A204.1 (cell line): ENCODE data around the gene SFMBT1.

Experiments
- FAIRE-seq: peaks from 2 replicates; lab custom pipeline; 2012; peaks lifted over from hg19 to GRCh38; lab: Jason Lieb, UNC

Gene SFMBT1, protein sequence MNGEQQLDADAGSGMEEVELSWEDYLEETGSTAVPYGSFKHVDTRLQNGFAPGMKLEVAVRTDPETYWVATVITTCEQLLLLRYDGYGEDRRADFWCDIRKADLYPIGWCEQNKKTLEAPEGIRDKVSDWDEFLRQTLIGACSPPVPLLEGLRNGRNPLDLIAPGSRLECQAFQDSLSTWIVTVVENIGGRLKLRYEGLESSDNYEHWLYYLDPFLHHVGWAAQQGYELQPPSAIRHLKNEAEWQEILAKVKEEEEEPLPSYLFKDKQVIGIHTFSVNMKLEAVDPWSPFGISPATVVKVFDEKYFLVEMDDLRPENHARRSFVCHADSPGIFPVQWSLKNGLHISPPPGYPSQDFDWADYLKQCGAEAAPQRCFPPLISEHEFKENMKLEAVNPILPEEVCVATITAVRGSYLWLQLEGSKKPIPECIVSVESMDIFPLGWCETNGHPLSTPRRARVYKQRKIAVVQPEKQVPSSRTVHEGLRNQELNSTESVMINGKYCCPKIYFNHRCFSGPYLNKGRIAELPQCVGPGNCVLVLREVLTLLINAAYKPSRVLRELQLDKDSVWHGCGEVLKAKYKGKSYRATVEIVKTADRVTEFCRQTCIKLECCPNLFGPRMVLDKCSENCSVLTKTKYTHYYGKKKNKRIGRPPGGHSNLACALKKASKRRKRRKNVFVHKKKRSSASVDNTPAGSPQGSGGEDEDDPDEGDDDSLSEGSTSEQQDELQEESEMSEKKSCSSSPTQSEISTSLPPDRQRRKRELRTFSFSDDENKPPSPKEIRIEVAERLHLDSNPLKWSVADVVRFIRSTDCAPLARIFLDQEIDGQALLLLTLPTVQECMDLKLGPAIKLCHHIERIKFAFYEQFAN

GRCh38 chr3:53045518-53046170 lies at the start of gene SFMBT1:
Gene SFMBT1, minus strand, starts transcription at chr3:53046073. Its CDS starts 76,945 bp downstream, at chr3:52969128.
- no peak for FAIRE-seq

DNA sequence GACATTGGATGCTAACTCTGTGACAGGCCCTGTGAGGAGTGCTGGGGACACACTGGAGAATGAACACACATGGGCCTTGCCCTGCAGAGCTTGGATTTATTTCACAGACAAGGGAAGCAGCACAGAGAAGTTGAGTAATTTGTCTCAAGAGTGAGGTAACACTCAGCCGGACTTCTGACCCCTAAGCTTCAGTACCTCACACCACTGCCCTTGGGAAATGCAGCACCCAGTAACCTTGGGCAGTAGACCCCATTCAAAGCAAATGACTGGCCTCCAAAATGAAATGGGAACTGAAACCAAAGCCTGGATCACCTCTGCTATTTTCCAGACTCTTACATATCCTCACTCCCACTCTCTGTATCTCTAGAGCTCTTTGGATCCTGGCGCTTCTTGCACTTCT lies 47.1 kb upstream of the SFMBT1 start:
- no peak for FAIRE-seq

DNA sequence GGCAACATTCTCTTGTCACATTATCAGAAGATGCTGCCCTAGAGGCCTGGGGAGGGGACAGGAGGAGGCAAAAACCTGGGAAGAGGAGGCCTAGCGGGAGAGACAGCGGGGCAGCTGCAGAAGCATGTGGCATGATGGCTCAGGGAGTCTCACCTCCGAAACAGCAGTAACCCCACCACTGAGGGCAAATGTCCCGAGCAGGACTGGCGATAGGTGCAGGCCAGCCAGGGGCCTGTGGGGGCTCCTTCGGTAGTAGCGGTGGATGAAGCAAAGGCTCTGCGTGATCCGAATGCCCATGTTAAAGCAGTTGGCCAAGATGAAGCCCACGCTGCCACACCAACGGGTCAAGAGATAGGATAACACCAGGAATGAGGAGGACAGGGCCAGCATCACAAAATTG lies 46.3 kb upstream of the SFMBT1 start:
- no peak for FAIRE-seq

DNA sequence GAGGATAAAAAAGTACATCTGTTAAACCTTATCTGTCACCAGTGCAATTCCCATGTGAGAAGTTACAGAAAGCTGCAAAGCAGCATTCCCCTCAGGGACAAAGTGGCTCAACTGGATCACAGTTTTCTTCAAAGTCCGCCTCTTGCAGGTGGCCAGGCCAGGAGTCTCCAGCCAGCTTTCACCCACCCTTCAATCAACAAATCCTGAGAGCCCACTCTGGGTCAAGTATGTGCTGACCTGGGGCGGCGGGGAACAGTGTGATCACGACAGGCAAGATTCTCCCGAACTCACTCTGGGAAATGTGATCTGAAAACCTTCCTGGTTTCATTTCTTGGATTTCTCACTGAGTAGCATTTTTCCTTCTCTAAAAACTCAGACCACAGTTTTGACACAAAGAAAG lies 45.1 kb upstream of the SFMBT1 start:
- FAIRE-seq = no peak

GRCh38 chr3:53089511-53089910 lies 43.6 kb upstream of the SFMBT1 start:
- no peak for FAIRE-seq

- FAIRE-seq = no peak
Measured at GRCh38 chr3:53085476-53085875, 39.6 kb upstream of the SFMBT1 start.

DNA sequence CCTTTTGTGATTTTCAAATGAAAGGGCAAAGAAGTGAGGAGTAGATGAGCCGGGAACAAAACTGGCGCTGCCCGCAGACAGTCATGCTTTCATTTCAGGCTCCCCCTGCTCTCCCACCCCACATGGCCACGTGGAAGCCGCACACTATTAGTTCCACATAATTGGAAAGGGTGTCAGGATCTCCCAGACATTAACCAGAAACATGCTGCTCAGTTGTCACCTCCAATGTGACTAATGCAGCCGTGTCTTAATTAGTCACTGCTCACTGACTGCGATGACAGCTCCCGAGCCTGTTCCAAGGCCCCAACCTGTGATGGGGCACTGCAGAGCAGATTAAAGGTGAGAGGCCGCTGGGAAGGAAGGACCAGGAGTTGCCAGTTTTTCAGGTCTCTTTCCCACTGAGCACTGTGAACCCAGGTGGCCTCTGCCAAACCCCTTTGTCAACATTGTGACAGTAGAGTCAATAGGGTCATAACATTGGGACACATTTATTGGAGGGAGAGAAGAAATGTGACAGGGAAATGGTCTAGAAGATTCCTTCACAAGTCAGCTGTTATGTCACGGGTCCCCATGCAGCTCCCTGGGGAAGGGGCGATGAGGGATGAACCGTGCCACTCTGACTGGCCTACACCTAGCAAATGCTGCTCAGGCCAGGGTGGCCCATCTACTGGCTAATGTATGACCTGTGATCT lies 38.6 kb upstream of the SFMBT1 start:
- FAIRE-seq = no peak

- FAIRE-seq = no peak
Measured at GRCh38 chr3:53083949-53084309, 38.1 kb upstream of the SFMBT1 start.

DNA sequence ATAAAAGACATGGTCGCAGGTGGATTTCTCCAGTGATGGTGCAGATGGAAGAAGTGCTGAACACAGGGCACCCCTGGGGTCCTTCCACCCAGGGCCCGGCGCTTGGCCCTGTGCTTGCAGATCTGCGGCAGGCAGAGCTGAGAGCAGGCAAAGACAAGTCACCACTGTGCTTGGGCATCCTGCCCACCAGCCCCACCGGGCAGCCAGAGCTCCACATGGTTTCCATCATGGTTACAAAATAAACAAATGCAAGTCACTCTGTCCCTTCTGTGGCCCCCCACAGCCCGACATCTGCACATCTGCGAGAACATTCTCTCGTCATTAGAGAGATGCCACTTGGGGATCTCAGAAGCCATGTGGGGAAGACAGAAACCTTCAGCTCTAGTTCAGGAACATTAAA lies 37.6 kb upstream of the SFMBT1 start:
- FAIRE-seq = no peak

DNA sequence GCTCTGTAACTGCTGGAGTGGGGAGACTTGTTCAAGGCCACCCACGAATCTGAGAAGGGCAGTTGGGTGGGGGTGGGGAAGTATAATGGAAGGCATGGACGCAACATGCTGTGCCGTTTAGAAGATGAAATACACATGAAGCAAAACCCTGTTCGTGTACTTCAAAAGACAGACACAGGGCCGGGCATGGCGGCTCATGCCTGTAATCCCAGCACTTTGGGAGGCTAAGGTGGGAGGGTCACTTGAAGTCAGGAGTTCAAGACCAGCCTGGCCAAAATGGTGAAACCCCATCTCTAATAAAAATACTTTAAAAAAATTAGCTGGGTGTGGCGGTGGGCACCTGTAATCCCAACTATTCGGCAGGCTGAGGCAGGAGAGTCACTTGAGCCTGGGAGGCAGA lies 36.9 kb upstream of the SFMBT1 start:
- no peak for FAIRE-seq

DNA sequence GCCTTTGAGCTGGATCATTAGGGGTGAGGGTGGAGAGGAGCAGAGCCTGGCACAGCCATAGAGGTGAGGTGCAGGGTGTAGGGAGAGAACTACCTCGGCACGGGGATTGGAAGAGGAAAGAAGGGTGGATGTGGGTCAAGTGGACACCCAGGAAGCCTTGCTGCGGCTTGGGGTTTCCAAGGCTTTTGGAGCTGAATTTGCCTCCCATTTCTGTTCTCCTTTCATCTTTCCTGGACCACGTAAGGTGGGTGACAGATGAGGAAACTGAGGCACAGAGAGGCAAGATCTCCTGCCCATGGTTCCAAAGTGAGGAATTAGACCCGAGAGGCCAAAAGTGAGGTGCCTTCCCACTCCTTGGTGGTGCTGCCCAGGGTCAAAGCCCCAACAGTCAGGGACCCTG lies 35.4 kb upstream of the SFMBT1 start:
- FAIRE-seq = no peak

GRCh38 chr3:53080612-53081205 lies 34.8 kb upstream of the SFMBT1 start:
- no peak for FAIRE-seq

DNA sequence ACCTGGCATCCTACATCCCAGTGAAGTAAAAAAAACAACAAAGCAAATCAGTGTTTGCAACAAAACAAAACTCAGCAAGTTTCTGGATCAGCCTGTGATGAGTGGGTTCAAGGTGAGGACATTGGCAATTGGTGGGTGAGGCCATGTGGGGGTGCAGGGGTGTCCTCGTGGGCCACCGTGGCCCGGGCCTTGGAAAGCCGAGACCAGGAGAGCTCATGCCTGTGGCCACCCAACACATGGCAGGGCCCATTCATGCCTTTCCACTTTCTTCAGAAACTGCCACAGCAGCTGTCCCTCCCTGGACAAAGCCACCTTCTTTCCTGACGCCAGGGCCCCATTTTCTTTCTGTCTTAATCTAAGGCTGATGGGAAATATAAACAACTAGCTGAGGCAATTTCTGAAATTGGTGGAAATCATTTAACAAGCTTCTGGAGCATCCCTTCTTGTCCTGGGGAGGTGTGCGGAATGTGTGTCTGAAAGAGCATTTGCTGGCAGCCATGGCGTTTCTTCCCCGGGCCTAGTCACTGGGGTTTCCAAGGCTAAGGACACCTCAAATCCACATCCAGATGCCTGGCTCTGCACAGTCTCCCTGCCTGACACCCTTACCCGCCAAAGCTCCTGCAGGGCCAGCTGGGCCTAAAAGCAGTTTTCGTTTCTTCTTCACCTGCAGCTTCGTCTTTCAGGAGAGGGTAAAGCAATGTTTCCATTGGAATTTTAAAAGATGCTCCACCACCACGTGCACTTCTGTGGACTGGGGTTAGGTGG lies 34.1 kb upstream of the SFMBT1 start:
- FAIRE-seq = no peak

GRCh38 chr3:53079147-53079546 lies 33.3 kb upstream of the SFMBT1 start:
- FAIRE-seq = no peak

DNA sequence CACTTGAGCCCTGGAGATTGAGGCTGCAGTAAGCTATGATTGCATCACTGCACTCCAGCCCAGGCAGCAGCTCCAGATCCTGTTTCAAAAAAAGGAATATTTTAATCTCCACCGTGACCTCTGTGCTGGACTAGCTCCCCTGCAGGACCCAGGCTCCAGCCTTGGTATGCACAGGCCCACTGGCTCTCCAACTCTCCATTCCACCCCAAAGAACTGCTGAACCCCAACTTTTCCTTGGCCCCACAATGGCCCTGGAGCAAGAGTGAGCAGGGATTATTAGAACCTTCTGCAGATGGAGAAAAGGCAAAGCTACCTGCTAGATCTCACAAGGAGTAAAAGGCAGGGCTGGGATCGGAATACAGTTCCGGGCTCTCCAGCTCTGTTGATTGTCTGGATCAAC lies 32.8 kb upstream of the SFMBT1 start:
- no peak for FAIRE-seq

DNA sequence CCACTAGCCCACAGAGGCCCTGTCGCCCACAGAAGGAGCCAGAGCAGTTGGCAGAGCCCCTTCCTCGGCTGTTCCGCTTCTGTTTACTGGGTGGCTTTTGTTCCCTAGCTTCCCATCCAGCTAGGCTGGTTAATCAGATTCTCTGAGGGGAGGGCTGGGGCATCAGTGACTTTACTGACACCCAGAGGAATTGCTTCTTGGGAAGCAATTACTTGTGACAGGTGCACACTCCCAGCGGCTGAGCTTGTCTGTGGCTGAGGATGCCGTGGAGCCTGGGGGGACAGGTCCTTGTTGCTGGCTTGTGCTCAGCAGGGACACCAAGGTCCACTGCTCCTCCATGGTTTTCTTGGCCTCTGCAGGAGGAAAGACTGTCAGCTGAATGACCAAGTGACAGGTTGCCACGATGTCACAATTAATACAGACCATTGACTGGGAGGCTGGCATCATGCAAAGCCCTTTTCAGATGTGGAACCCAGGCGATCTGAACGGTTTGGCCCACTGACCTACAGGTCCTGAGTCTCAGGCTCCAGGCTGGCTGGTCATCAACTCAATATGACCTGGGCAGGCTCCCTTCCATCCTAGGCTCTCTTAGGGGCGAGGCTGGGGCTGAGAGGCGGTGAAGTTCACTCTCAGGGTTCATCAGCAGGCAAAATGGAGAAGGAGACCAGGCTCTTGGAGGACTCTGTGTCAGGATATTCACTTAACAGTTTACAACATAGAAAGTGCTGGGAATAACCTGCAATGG lies 31.8 kb upstream of the SFMBT1 start:
- FAIRE-seq = no peak

DNA sequence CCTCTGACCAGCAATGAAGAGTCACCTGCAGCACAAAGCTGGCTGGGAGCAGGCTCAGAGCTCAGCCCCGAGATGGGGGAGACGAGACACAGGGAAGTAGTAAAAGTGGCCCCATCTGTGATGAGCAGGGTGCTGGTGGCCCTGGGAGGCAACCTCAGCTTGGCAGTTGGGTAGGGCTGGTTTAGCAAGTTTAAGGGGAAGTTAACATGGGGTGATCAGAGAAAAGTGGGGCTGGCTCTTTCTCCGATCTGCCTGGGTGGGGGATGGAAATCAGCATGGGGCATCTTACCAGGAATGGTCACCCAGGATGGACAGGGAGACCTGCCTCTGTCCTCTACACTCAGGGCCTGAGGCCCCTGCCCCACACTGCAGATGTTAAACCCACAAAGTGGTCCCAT lies 29.9 kb upstream of the SFMBT1 start:
- no peak for FAIRE-seq

DNA sequence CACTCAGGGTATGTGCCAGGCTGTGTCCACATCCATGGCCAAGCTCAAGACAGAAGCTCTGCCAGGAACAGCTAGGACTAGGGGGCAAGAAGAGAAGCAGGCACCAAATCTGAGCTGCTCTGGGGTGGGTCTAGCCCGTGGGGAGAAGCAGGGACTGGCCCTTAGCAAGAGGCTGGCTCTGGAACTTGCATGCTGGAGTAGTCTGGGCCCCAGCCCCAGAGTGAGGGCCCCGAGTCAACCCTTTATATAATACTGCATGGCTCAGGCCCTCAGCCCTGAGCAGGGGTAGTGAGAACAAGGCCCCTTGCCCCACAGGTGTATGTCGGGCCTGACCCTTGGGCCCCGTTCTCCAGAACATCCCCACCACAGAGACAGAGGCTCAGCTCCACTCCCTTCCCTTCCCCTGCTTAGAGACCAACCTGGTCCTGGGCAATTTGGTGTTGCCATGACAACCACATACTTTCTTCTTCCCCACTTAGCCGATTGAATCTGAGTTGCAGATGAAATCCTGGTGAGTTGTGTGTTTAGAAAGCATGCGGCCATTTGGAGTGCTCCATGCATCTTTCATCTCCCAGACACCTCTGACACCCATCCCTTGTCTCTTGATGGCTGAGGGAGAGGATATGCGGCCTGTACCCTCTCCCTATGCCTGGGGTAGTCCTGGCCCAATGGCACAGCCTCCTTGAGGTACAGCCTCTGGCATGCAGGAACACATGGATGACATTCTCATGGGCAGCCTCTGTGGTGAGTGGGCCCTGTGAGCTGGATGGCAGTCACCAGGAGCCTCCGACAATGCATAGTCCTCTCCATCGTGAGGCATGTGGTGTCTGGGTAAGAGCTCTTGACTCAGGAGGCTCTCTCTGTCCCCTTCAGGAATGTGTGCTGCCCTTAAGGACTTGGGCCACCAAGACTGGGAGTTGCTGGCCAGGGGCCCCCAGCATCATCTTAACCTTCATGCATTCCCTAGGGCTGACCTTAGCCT lies 29.2 kb upstream of the SFMBT1 start:
- no peak for FAIRE-seq

DNA sequence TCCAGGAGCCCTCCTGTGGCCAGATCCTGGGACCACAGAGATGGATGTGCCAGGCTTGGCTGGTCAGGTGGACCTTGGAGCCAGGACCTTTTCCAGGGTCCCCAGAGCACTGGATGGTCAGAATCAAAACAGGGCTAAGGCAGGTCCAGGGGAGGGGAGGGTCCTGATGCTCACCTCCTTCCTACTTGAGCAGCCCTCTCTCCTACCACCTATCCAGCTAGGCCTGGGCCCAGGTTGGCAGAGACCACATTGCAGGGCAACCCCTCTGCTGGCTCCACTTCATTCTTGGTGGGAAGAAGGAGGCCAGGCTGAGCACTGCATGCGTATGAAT lies 28.5 kb upstream of the SFMBT1 start:
- no peak for FAIRE-seq
